ENCODE data around the gene COX7B. TPM values are rescaled to one million over a fixed set of nuclear protein-coding genes. Genes with fewer than 3 reads are reported as not detected.

The COX7B gene
- total RNA-seq, 1 experiment from 2014 or later: 356 TPM

DNA sequence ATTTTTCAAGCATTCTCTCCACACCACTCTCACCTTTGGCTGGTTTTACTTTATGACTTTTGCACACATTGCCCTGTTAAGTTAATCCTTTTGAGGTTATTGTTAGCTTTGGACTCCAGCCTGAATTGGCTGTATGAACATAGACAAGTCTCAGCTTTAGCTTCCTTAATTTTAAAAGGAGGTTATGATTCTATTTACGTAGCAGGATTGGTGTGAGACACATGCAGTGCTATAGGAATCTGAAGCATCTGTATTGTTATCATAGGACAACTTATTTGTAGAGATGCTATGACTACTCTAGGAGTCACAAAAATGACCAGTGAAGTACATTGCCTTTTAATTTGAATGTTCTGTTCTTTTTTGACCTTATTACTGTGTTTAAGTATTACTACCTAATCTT is 54.4 kb downstream of the COX7B start:
- Histone ChIP-seq H3K9me2 (ENCODE audit: insufficient read depth) (no peaks in the 10 kb centered on the region), H3K79me2 (ENCODE audit: low read depth) (no peaks in the 10 kb centered on the region), H3K27me3 (ENCODE audit: insufficient read depth, low read depth) (no peaks in the 10 kb centered on the region), H3K4me1 (replicated peaks; ENCODE audit: insufficient read depth) (peaks cover 17% of the 10 kb centered on the region), H2AFZ (no peak overlapping the region), H3K9me3 (ENCODE audit: insufficient read depth, low read depth) (no peaks in the 10 kb centered on the region), H3K36me3 (ENCODE audit: low read depth) (no peaks in the 10 kb centered on the region), H3K4me3 (no peak overlapping the region), H3K4me2 (peak overlapping the region; percentile 32), H3F3A (ENCODE audit: insufficient read depth, low read depth) (peaks cover 6% of the 10 kb centered on the region; the same call in 1 of the 2 replicates), H4K20me1 (ENCODE audit: insufficient read depth) (no peaks in the 10 kb centered on the region), H3K27ac (peak overlapping the region; percentile 47)
- intact Hi-C loops (cut with micrococcal nuclease; ENCODE audit: unreplicated experiment): no loop called here
- no TSS peak for BruUV-seq (replicated peaks)
- DNase-seq: peak in 1 of 2 experiments; percentile 53
- no peak for TF ChIP-seq EZH2 (IDR thresholded peaks at IDR 0.05; ENCODE audit: low read depth)
- TF ChIP-seq, protein P1, sequence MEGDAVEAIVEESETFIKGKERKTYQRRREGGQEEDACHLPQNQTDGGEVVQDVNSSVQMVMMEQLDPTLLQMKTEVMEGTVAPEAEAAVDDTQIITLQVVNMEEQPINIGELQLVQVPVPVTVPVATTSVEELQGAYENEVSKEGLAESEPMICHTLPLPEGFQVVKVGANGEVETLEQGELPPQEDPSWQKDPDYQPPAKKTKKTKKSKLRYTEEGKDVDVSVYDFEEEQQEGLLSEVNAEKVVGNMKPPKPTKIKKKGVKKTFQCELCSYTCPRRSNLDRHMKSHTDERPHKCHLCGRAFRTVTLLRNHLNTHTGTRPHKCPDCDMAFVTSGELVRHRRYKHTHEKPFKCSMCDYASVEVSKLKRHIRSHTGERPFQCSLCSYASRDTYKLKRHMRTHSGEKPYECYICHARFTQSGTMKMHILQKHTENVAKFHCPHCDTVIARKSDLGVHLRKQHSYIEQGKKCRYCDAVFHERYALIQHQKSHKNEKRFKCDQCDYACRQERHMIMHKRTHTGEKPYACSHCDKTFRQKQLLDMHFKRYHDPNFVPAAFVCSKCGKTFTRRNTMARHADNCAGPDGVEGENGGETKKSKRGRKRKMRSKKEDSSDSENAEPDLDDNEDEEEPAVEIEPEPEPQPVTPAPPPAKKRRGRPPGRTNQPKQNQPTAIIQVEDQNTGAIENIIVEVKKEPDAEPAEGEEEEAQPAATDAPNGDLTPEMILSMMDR (conservative IDR thresholded peaks at IDR 0.05): no peak
- ChIA-PET POLR2A (ENCODE audit: unreplicated experiment) (no interaction called here), CTCF (no interaction called here)

Other genes starting within 250 kb of the COX7B start
- gene ATRX, start 113.3 kb upstream of the COX7B start, total RNA-seq (2021): 87.6 and 93.3 TPM in 2 replicates
- gene MAGT1, start 4.0 kb upstream of the COX7B start, total RNA-seq (2021): 49.4 and 68.2 TPM in 2 replicates
- gene ATP7A, start 11.2 kb downstream of the COX7B start, total RNA-seq (2021): 13.0 and 13.8 TPM in 2 replicates
- not detected in 2 replicates for gene PGAM4, start 70.2 kb downstream of the COX7B start, total RNA-seq (2021)
- 320 and 409 TPM in 2 replicates for gene PGK1, start 204.8 kb downstream of the COX7B start, total RNA-seq (2021)
- 8.8 and 11.4 TPM in 2 replicates for gene TAF9B, start 240.2 kb downstream of the COX7B start, total RNA-seq (2021)